HCEC 1CT (cell line): ENCODE results near the gene CST5.
"Not testable (repeated sequence)": the region's sequence is repeated elsewhere in the genome, so short reads cannot be mapped to it uniquely, and the experiment has no call there.

Source experiments
- DNase-seq: peaks from one replicate; pipeline ENCODE4 v3.0.0-alpha.2; 2017

Gene CST5

DNA sequence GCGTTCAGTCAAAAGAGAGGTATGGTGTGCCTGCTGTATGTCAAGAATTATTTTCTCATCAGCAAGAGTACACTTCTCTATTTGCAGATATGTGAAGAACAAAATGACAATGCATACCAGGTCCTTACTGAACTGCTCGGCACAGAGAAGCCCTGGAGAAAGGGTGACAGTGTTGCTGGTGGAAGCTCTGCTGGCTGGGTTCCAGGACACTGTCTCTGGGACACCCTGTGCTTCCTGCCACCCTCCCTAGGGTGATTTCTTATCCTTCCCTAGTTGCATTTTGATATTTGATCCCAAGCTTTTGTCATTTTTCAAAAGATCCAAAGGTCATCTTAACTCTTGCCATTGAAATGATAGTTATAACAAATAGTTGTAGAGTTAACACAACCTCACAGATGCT is 8.3 kb upstream of the CST5 start:
- no peak for DNase-seq

DNA sequence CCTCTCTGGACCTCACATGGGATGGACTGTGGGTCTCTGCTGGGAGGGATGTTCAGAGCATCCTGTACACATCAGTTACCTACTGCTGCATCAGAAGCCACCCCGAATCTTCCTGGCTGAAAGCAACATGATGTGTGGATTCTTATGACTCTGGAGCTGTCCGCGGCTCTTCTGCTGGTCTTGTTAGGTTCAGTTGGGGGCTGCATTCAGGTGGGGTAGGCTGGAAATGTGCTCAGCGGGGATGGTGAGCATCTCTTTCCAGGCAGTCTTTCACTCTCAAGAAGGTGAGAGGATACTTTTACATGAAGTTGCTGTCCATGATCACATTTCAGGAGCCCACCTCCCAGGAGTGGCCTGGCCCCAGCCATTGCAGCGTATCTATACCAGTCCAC is 5.2 kb upstream of the CST5 start:
- no peak for DNase-seq

GRCh38 chr20:23884136-23884770 is 4.7 kb upstream of the CST5 start:
- no peak for DNase-seq

- no peak for DNase-seq
Measured at GRCh38 chr20:23881371-23881770, 1.8 kb upstream of the CST5 start.

GRCh38 chr20:23880417-23880816 is 869 bp upstream of the CST5 start:
- DNase-seq, result no peak

DNA sequence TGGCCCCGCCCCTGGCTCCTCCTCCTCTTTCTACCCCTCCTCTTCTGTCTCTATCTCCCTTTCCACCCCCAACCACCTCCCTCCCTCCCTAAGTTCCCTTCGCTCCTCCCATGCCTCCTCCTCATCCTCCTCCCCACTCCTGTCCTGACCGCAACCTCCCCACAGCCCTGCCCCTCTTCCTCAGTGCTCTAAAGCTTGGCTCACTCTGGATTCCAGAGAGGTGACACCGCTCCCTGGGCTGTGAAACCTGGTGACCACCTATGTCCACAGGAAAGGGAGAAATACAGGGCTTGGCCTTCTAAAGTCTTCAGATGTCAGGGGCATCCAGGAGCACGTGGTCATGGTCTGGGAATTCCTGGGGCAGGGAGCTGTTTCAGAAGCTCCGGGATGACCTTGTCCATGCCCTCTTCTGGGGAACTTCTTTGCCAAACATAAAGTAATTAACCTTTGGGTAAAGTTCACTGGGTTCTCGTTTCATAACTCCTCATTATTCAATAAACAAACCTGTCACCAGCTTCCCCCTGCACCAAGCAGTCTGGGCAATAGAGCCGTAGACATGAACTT is 345 bp upstream of the CST5 start:
- DNase-seq, result no peak

DNA sequence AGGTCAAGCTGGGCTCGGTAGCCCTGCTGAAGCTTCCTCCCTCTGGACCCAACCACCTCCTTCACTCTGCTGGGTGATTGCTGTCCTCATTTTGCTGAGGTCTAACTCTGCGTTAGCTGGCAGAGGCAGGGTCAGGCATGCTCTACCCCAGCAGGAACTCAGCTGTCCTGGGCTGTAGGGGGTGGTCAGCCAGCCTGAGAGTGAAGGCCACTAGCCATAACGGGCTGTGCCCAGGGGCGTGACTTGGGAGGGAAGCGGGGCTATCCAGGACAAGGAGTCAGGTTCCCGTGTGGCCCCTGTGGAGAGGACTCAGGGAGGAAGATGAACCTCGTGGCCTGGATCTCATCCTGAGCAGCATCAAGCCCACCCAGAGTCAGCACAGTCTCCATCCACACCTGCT is 761 bp downstream of the CST5 start:
- no peak for DNase-seq

- DNase-seq, result not testable (repeated sequence)
Measured at GRCh38 chr20:23878016-23878542, 1.5 kb downstream of the CST5 start.

GRCh38 chr20:23877524-23877923 is 2.0 kb downstream of the CST5 start:
- DNase-seq, result no peak

GRCh38 chr20:23875606-23876237 is 3.8 kb downstream of the CST5 start:
- DNase-seq, result no peak

GRCh38 chr20:23874747-23875146 is 4.8 kb downstream of the CST5 start:
- DNase-seq, result no peak

- DNase-seq, result no peak
Measured at GRCh38 chr20:23873370-23874015, 6.1 kb downstream of the CST5 start.

DNA sequence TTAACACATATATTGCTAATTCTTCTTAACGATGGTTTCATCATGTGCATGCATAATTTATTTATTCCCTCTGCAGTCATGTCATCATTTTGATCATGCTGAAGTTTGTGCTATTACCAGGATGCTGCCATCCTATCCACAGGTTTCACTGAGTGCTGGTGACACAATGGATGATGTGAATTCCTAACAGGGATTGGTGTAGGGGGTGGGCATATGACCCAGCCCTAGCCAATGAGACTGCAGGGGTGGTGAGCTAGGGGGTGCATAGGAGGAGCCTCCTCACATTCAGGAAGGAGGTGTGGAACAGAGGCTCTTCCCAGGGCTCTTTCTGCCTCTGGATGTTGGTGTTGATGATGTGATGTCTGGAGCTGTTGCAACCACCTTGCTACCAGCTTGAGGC is 7.5 kb downstream of the CST5 start:
- DNase-seq, result no peak

DNA sequence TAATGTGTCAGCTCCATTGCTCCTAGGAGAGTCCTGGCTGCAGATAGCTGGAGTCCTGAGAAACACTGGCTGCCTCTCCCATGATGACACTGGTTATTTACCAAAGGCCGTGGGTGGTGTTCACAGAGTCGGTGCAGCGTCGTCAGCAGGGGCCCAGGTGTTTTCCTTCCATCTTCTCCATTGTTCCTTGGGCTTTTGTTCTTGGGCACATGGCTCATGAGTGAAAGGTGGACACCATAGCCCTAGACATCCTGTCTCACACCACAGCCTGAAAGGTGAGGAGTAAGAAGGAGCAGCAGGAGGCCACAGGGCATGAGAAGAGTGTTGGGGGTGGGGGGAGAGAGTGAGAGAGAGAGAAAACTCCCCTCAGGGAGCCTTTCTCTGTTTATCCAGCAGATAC is 9.1 kb downstream of the CST5 start:
- DNase-seq, result no peak

DNA sequence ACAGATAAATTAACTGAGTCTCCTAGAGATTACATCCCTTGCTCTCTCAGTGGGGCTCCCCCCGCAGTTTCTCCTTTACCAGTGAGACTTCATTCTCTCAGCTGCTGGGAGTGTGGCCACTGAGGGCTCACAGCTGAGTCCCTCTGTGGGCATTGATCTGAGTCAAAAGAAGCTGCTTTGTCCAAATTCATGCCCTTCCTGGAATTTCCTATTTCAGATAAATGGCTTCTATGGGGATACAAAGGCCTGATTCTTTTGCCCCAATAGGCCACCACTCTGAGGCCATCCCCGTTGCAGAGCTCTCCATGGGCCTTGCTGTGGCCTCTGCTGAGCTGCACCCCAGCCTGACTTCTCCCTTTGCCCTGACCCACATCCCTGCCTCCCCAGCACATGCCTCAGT is 10.0 kb downstream of the CST5 start:
- DNase-seq, result no peak

- no peak for DNase-seq
Measured at GRCh38 chr20:23868321-23868720, 11.2 kb downstream of the CST5 start.

DNA sequence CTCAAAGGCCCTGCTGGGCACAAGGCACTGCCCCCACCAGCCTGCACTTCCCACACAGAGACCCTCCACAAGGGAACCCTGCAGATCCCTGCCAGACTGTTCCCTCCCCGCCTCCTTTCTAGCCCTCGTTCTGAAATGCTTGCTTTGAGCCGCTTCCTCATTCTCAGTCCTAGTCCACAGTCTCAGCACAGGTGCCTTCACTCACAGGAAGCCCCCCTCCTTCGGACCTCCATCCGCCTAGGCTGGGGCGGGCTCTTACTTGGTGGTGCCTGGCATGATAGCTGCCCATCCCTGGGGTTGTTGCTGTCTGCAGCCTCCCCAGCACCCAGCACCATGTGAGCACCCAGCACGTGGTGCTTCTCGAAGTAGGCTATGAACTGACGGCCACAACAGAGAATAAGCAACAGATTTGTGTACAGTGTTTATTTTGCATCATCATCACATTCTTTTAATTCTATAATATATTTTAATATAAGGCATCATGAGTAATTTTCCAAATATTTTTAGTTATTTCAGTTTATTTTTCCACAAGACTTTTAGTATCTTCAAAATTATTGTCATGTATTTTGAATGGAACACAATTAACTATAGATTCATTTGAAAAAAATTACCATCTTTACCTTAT is 12.3 kb downstream of the CST5 start:
- no peak for DNase-seq

DNA sequence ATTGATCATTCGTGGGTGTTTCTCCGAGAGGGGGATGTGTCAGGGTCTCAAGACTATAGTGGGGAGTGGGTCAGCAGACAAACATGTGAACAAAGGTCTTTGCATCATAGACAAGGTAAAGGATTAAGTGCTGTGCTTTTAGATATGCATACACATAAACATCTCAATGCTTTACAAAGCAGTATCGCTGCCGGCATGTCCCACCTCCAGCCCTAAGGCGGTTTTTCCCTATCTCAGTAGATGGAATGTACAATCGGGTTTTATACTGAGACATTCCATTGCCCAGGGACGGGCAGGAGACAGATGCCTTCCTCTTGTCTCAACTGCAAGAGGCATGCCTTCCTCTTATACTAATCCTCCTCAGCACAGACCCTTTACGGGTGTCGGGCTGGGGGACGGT is 18.8 kb downstream of the CST5 start:
- DNase-seq, result not testable (repeated sequence)

- no peak for DNase-seq
Measured at GRCh38 chr20:23857962-23858595, 21.5 kb downstream of the CST5 start.

GRCh38 chr20:23856736-23857135 is 22.8 kb downstream of the CST5 start:
- DNase-seq, result no peak

DNA sequence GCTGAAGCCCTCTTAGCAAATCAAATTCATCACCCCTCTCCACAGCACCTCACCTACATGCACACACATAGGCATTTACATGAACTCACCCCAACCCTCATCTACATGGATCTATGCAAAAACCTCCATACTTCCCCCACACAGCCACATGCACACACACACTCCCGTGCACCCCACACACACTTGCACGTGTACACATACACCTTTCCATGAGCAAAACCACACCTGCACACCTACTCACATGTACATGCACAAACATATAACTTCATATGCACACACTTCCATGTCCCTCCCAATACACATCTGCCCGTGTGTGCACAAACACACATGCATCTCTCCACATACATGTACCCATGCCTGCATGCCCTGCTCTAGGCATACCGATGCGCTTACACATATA is 23.3 kb downstream of the CST5 start:
- DNase-seq, result no peak

GRCh38 chr20:23841693-23842092 is 37.9 kb downstream of the CST5 start:
- no peak for DNase-seq

DNA sequence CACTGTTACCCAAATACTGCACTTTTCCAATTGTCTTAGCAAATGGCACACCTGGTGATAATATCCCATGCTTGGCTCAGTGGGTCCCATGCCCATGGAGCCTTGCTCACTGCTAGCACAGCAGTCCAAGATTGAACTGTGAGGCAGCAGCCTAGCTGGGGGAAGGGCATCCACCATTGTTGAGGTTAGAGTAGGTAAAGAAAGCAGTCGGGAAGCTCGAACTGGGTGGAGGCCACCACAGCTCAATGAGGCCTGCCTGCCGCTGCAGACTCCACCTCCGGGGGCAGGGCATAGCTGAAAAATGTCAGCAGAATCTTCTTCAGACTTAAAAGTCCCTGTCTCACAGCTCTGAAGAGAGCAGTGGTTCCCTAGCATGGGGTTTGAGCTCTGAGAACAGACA is 43.8 kb downstream of the CST5 start:
- no peak for DNase-seq
